Stimulated activated CD4-positive, alpha-beta T cell treated with anti-CD3 and anti-CD28 coated beads, Interleukin-1b, Interleukin-23, amount 100 ng/mL, for 24 hours (primary cell): Measurements from ENCODE around the gene EPHA3.

ENCODE experiments used
- DNase-seq, 4 experiments: peaks; one replicate each; pipeline ENCODE4 v3.0.0-alpha.2; 2020; ENCODE audit warnings: low read depth in 4 of 4, low spot score in 1 of 4

Gene EPHA3

DNA sequence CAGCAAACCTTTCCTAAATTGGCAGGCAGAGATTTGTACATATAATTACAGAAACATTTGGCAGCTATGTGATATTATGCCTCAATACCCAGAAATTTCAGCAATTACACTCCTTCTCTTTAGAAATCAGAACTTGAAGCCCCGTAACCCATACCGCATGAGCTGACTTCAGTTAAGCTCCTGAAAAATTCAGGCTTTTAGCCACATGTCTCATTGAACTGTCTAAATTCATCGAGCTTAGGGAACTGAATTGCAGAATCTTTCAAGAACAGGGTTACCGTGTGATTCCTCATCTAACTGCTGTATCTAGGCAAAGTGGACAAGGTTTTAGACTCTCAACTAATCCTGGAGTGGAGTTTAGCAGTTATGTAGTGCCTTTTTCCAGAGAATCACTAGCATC is 333.0 kb downstream of the EPHA3 start:
- no peak for DNase-seq

DNA sequence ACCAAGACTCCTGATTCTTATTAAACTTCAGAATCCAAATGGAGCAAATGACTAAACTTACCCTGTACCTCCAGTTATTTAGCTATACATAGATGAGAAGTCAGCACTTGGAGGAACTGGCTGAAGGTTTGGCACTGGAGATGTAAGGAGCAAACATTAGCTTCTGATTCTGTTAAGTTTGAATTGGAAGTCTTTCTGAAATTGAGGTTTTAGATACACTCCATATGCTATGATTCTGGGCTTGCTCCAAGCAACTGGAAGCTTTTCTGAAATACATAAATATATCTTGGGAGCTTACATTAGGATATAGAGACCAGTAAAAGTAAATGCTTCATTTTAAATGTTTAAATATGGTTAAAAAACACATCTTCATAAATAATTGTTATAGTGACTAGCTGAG is 333.7 kb downstream of the EPHA3 start:
- no peak for DNase-seq

DNA sequence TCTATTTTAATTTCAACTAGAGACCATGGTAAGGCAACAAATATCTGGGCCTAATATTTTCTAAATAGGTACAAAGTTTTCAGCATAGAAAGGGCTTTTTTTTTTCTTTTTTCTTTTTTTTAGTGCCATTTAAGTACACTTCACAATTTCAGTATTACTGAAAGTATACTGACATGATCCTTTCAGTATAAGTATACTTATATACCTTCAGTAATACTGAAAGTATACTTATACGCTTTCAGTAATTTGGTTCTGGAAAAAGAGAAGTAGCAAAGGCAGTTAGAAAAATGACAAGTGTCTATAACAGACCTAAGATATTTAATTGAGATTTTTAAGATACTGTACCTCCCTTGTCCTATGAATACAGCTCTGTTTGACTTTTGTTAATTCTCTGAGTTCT is 339.2 kb downstream of the EPHA3 start:
- DNase-seq: no peak

DNA sequence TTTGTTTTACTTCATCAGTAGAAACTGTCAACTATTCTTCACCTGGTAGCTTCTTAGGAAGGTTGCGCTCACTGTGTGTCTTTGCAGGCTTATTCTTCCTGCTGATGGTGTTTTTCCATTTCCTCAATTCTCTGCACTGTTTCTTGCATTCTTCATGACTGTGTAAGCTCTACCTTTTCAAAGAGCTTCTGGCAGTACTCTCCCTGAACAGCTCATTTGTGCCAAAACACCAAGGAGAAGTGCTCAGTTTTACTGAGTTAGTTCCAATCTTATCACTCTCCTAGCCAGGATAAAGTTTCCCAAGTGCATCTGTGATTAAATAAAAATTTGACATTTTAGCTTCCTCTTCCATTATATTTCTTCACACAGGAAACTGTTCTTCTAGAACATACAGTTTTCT is 339.8 kb downstream of the EPHA3 start:
- DNase-seq: no peak

DNA sequence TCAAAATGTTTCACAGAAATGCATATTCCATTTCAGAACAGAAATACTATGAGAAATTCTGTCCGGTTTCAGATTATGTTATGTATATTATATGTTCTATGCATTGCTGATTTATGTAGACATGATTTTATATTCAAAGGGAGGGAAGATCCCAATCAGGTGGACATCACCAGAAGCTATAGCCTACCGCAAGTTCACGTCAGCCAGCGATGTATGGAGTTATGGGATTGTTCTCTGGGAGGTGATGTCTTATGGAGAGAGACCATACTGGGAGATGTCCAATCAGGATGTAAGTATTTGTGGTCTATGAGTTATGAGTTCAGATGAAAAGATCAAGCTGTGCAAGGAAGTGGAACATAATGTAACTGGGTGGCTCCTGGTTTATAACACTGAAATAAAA is 341.7 kb downstream of the EPHA3 start:
- no peak for DNase-seq

DNA sequence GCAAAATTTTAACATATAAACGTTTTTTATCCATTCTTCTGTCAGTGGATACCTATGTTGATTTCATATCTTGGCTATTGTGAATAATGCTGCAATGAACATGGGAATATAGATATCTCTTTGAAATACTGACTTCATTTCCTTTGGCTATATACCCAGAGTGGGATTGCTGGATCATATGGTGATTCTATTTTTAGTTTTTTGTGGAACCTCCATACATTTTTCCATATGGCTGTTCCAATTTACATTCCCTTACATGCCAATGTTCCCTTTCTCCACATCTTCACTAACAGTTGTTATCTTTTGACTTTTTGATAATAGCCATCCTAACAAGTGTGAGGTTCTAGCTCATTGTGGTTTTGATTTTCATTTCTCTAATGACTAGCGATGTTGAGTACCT is 344.6 kb downstream of the EPHA3 start:
- no peak for DNase-seq

DNA sequence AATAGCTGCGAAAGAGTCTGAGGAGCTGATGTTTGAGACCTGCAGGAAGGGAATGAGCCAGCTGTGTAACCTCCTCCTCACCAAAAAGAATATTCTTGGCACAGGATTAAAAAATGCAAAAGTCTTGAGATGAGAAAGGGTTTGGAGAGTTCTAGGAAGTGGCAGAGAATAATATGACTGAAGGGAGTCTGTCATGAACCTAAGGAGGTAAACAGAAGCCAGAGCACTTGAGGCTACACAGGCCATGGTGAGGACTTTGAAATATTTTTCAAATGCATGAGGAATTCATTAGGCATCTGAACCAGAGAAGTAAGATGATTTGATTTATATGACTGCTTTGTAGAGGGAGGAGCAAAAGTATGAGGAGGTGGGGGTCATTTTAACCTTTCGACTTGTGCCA is 347.8 kb downstream of the EPHA3 start:
- no peak for DNase-seq

DNA sequence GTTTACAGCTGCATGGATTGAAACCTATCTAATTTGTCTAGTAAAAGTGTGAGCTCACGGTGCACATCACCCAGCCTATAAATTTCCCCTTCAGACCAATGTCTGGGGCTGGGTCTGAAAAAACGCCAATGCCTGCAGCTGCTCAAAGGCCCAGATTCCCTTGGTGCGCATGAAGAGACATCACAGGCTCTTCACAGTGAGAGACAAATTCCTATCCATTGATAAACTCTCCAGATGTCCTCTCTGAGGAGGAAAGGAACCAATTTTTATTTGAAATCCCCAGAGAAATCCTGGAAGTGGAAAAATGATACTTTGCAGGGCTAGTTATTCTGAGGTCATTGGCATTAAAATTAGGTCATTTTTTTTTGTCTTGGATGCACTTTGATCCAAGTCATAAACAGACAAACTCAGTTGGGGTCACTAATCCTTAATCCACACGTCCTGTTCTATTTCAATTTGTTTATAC is 360.5 kb downstream of the EPHA3 start:
- DNase-seq: no peak

DNA sequence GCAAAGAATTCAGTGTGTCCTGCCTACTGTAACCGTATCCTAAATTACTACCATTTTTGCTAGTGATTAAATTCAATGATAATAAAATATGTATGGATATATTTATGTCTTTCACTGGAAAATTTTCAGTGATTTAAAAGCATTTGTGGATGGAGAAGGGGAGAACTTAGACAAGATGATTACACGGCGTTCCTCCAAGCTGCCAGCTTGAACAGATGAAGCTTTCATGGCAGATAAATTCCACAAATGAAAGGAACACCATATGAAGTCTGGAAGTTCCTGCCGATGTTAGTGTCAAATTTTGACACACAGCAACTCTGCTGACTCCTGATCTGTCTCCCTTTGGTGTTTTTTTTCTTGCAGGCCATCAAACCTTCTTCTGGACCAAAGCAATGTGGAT is 364.7 kb downstream of the EPHA3 start:
- no peak for DNase-seq

DNA sequence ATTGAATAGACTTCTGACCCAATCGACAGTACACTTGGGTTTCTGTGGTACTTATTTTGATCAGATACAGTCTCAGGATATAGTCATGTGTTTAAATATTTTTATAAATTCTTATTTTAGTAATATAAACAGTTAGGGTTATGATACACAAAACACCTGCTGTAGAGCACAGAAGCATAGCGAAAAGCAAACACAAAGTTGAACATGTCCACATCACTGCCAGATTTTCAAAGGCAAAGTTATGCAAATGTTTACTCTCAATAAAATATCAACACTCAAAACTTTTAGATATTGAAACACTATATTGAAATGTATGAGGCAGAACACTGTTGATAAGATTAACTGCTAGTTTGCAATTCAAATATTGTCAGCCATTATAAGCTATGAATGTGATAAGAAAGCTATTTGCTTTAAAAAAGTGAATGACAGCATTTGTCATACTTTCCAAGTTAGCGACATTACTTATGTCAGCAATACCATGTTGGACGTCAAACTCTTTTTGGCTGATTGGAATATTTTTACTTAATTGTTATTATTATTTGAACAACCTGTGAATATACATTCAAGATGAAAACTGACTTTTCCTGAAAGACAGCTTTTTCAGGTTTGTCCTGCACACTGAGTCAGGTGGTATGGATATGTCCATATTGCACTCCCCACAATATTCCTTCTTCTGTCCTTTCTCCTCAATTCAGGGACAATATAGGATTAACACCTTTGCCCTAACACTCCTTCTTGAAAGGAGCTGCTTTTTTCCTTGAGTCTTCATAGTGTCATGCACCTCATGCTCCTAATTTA is 367.1 kb downstream of the EPHA3 start:
- no peak for DNase-seq

DNA sequence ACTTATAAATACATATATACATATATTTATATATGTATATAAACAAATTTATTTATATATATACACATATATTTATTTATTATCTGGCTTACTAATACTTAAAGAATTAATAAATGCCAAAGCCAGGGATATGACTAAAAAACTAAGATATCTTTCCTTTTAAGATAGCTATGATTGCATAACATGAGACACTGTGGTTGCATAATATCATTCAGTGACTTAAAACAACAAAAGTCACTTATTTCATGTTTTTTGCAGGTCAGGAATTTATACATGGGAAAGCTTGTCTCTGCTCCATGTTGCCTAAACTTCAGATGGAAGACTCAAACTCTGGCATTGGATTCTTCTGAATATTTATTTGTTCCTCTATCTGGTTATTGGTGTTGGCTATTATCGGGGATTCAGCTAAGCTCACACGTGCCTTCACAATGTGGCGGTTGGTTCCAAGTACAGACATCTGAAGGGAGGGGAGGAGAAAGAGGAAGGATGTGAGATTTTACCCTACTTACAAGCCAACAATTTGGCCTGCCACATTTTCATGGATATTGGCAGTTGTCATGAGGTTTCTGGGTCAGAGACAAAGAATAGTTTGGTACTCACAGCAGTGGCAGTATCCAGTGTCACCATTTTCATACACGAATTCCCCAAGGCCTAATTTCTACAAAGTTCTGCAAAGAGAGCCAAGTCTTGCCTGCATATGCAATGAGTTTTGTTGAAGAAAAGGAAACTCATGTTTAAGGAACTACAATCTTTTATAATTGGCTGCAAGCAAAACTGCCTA is 381.6 kb downstream of the EPHA3 start:
- DNase-seq: no peak

DNA sequence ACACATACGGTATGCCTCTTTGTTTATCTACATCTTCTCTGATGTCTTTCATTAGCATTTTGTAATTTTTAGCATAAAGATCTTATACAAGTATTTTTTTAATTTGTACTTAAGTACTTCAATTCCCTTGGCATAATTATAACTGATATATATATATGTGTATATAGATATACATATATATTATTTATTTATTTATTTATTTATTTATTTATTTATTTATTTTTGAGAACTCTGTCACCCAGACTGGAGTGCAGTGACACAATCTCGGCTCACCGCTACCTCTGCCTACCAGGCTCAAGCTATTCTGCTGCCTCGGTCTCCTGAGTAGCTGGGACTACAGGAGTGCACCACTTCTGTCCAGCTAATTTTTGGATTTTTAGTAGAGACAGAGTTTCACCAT is 382.7 kb downstream of the EPHA3 start:
- no peak for DNase-seq

DNA sequence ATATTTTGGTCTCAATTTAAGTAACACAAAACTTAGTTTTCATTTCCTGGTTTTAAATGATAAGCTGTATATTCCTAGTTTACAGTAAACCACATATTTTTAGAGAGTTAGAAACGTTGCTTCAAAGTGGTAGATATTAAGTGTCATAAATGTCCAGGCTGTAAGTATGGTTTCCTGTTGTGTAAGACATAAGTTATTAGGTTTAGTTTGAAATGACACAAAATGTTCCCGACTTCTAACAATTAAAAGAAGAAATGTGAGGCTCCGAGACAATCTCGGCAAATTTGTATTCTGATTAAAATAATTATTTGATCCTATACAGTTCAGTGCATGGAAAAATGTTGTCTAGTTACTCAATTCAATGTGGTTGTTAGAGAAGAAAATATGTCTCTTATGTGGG is 387.3 kb downstream of the EPHA3 start:
- no peak for DNase-seq

DNA sequence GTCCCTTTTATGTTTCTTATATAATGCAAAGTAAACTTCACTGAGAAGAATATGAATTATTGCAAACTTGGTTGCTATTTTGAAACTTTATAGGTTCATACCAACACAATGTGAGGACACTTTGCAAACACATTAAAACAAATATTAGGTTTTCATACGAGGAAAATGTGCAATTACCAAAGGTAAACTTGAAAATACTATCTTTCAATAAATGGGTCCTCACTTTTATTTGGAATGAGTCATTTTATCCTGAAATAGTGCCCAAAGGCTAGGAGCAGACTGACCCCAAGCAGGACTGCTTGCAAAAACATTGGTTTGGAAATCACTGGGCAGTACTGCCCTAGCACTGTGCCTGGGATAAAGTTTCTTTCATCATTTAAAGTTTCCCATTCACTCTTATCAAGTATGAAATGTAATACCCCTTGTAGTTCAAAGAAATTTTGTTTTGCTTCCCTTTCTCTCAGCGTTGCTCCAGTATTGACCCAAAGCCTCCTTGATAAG is 396.5 kb downstream of the EPHA3 start:
- DNase-seq: no peak

DNA sequence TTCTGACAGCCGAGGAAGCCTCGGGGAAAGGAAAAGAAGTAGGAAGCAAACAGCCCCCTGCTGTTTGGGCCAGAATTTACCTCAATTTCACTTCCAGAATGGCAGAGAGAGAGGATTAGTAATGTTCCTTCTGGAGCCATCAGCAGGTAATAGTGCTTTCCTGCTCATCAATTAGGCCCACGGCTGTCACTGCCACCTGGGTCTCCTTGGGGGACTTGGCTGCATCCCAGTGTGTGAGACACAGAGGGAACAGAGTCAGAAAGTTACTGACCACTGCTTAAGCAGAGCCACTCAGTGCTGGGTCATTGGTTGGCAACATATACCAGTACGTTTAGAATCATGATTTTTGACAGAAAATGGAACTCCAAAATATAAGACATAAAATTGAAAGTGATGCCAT is 397.0 kb downstream of the EPHA3 start:
- no peak for DNase-seq

DNA sequence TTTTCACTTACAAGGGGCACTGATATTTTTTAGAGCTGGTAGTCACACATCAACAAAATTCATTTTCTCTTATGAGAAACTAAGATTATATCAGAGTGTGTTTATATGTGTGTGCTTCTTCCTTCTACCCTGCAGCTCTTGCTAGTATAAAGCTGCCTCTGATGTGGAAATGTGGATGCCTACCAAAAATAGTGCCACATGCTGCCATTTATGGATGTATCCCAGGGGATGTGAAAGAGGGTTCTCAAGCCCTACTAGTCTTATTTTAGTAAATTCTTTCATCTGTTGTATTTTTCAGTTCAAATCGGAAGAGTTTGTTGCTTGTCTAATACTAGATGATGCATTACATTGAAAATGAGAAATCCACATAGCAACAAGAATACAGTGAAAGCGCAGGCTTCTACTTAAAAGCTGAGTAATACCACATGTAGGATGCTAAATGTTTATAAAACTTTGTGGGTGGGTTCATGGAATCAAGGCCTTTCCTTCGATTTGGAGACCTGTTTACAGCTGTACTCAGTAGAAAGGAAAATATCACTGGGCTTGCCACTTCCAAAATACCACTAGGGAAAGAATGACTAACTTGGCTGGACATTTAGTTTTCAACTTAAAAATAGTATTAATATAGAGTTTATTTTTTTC is 399.2 kb downstream of the EPHA3 start:
- no peak for DNase-seq

DNA sequence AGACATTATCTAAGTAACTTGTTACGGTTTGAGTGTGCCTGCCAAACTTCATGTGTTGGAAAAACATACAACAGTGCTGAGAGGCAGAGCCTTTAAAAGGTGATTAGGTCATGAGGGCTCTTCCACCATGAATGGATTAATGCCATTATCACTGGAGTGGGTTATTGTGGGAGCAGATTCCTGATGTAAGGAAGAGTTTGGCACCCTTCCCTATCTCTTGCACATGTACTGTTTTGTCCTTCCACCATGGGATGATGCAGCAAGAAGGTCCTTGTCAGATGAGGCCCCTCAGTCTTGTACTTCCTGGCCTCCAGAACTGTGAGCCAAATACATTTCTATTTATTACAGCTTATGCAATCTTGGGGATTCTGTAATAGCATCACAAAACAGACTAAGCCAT is 413.9 kb downstream of the EPHA3 start:
- no peak for DNase-seq

DNA sequence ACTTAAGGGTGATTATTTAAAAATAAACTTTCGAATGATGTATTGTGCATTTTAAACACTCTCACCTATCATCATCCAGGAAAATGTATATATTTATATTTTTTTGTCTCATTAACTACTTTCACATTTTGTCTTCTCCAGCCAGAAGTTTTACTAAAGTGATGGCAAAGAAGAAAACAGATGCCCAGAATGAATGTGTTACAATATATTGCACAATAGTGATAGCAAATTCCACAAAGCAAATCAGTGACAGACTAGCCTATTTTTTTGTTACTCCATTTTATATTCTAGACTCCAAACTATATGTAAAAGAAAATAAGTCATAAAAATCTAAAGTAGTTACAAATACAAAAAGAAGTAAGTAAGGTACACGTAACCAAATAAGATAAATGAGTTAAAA is 414.7 kb downstream of the EPHA3 start:
- no peak for DNase-seq

DNA sequence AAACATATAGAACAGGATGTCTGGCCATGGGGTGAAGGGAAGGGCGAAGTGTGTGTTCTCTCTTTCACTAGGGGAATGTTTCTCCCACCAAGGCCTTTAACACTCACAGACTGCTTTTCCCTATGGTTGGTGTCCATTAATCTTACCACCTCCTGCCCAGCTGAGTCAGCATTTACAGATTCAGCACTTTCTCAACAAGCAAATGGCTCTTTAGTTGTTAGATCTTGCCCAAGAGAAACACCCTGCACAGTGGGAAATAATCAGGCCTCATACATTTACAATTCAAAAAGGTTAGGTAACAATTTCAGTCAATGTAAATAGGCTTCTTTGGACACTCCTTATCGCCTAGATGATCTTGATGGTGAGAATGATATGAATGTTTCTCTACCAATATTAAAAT is 418.2 kb downstream of the EPHA3 start:
- DNase-seq: no peak

DNA sequence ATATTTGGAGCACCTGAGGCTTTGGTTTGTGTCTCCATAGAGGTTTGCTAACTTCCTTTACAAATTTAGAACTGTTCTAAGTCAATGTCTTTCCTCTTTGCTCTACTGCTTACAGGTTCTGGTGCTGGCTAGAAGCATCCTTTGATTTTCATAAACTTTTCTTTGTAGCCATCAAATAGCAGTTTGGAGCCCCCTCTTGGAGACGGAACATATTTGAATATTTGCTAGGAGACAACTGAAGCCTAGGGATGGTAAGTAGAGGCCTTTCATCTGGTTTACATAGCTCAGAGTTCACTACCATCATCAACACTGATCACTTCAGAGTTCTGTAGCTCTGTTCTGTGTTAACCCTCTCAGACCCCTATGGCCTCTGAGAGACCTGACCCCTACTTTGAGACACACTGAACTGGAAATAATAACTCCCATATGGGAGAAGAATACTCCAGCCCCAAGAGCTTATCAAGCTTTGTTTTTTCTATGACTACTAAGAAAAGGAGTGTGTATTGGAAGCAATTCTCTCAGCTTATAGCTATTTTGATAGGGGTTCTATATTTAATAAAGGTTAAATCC is 420.4 kb downstream of the EPHA3 start:
- no peak for DNase-seq
